ENCODE data around the gene IQSEC1. TPM values are rescaled to one million over a fixed set of nuclear protein-coding genes. Genes with fewer than 3 reads are reported as not detected.

Gene IQSEC1
- total and polyA plus RNA-seq, 2 donors (not counting 1 experiment from before 2014, with no cell fraction given) = 96.7 to 222 TPM

DNA sequence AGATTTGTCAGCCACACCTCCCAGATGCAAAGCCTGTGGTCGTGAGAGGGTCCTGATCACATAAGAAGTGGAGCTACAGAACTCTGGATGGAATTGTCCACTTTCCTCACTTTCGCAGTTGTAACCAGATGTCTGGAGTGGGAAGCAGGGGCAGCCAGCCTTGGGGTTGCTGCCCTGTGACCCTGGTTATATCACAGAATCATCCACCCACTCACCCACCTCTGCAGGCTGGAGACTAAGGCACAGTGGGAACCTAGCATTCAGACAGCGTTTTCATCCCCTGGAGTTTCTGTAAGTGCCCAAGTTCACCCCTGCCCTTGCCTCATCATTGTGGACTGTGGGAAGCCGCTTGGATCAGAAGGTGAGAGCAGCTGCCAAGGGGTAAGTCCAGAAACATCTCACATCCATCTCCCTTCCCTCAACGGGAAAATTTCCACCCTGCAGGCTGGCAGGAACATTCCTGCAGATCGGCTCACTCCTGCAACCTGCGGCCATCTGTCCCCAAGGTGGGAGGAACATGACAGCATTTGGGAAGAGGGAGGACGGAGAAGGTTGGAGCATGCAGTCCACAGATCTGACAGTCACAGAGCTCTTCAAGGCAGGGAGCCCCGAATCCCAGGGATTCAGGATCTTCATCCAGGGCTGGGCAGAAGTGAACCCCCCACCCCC is 2.9 kb upstream of the IQSEC1 start:
- Histone ChIP-seq H3K27me3 (replicated peaks in 1 of 4; ENCODE audit: control extremely low read depth in 1 of 4, control insufficient read depth in 3 of 4, insufficient read depth in 4 of 4, low read length in 3 of 4) (no peaks in the 10 kb centered on the region), H4K20me1 (ENCODE audit: control insufficient read depth, insufficient read depth, low read length, poor library complexity, severe bottlenecking) (no peaks in the 10 kb centered on the region), H3K27ac (ENCODE audit: low read length in 2 of 2) (no peak overlapping the region), H3K4me3 (ENCODE audit: control extremely low read depth in 1 of 5, extremely low read depth in 1 of 5, insufficient read depth in 1 of 5, low read depth in 2 of 5, low read length in 4 of 5) (no peak overlapping the region), H3K4me2 (replicated peaks; ENCODE audit: low read depth, low read length, poor library complexity, severe bottlenecking) (no peak overlapping the region), H2AFZ (ENCODE audit: insufficient read depth, low read depth, low read length, poor library complexity, severe bottlenecking) (no peak overlapping the region), H3K36me3 (replicated peaks in 1 of 2; ENCODE audit: control extremely low read depth in 1 of 2, control insufficient read depth in 1 of 2, extremely low read depth in 1 of 2, insufficient read depth in 2 of 2, low read length in 1 of 2) (no peaks in the 10 kb centered on the region), H3K4me1 (ENCODE audit: control insufficient read depth in 2 of 2, insufficient read depth in 2 of 2, low read length in 2 of 2) (peaks cover 49 to 65% of the 10 kb centered on the region in 2 donors), H3K9ac (ENCODE audit: low read length) (no peak overlapping the region), H3K9me3 (ENCODE audit: control extremely low read depth in 1 of 3, control insufficient read depth in 2 of 3, insufficient read depth in 1 of 3, low read length in 2 of 3) (no peaks in the 10 kb centered on the region), H3K79me2 (ENCODE audit: control insufficient read depth, insufficient read depth, low read length) (peaks cover 69% of the 10 kb centered on the region)
- ATAC-seq (ENCODE audit: low read depth) (no peak), DNase-seq (no peak)
- Mint-ChIP-seq H3K27me3 (no peaks in the 10 kb centered on the region), H3K9me3 (ENCODE audit: insufficient read depth) (no peaks in the 10 kb centered on the region), H3K4me3 (no peak overlapping the region), H3K4me1 (peaks cover 62% of the 10 kb centered on the region), H3K27ac (no peak overlapping the region)
- 92% methylated on average over 7 of the region's 9 CpGs for WGBS (ENCODE audit: insufficient coverage)
- intact Hi-C loops (cut with micrococcal nuclease) = loop anchor here (2.0 kb wide), 1 partner anchor 113 kb away; no protein-coding TSS in a partner anchor
- POLR2A ChIA-PET = no interaction called here
- CTCF ChIA-PET = interaction anchor here (1.7 kb wide), 1 partner anchor 15 kb away, joined by 8 read pairs; no protein-coding TSS in a partner anchor
- TF ChIP-seq, protein P1, sequence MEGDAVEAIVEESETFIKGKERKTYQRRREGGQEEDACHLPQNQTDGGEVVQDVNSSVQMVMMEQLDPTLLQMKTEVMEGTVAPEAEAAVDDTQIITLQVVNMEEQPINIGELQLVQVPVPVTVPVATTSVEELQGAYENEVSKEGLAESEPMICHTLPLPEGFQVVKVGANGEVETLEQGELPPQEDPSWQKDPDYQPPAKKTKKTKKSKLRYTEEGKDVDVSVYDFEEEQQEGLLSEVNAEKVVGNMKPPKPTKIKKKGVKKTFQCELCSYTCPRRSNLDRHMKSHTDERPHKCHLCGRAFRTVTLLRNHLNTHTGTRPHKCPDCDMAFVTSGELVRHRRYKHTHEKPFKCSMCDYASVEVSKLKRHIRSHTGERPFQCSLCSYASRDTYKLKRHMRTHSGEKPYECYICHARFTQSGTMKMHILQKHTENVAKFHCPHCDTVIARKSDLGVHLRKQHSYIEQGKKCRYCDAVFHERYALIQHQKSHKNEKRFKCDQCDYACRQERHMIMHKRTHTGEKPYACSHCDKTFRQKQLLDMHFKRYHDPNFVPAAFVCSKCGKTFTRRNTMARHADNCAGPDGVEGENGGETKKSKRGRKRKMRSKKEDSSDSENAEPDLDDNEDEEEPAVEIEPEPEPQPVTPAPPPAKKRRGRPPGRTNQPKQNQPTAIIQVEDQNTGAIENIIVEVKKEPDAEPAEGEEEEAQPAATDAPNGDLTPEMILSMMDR (IDR thresholded peaks at IDR 0.05) = no peak
- no peak for TF ChIP-seq EZH2 (IDR thresholded peaks at IDR 0.05; ENCODE audit: borderline replicate concordance, insufficient read depth, low read depth, low read length, poor library complexity, severe bottlenecking)

DNA sequence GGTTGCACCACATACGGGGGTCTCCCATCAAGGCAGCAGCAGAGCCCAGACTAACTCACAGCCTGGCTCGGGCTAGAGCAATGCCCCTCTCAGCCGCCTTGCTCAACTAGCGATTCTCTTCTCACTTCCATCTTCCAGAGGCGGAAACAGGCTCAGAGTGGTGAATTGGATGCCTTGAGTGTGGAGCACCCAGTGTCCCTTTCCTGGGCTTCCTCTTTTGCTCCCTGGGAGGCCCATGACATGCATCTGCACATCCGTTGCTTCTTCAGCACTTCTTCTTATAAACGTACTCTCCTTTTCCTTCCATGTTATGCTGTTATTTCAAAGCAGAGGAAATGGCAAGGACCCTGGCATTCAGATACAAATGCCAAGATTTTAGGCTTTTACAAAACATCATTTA is 2.1 kb upstream of the IQSEC1 start:
- H4K20me1 ChIP-seq (ENCODE audit: control insufficient read depth, insufficient read depth, low read length, poor library complexity, severe bottlenecking) = no peaks in the 10 kb centered on the region
- H3K27me3 ChIP-seq (replicated peaks in 1 of 4; ENCODE audit: control extremely low read depth in 1 of 4, control insufficient read depth in 3 of 4, insufficient read depth in 4 of 4, low read length in 3 of 4) = no peaks in the 10 kb centered on the region
- ChIA-PET CTCF (interaction anchor here (1.7 kb wide), 1 partner anchor 16 kb away, joined by 8 read pairs; no protein-coding TSS in a partner anchor), POLR2A (no interaction called here)
- no peak overlapping the region for H3K4me3 ChIP-seq (ENCODE audit: control extremely low read depth in 1 of 5, extremely low read depth in 1 of 5, insufficient read depth in 1 of 5, low read depth in 2 of 5, low read length in 4 of 5)
- no peak overlapping the region for H2AFZ ChIP-seq (ENCODE audit: insufficient read depth, low read depth, low read length, poor library complexity, severe bottlenecking)
- intact Hi-C loops (cut with micrococcal nuclease) = no loop called here
- H3K9ac ChIP-seq (ENCODE audit: low read length) = no peak overlapping the region
- Mint-ChIP-seq H3K9me3 (ENCODE audit: insufficient read depth) (no peaks in the 10 kb centered on the region), H3K27me3 (no peaks in the 10 kb centered on the region), H3K4me1 (peaks cover 63% of the 10 kb centered on the region), H3K27ac (no peak overlapping the region), H3K4me3 (peak overlapping the region; percentile 45)
- ATAC-seq (ENCODE audit: low read depth) (no peak), DNase-seq (no peak)
- peaks cover 75% of the 10 kb centered on the region for H3K79me2 ChIP-seq (ENCODE audit: control insufficient read depth, insufficient read depth, low read length)
- peaks cover 51 to 65% of the 10 kb centered on the region in 2 donors for H3K4me1 ChIP-seq (ENCODE audit: control insufficient read depth in 2 of 2, insufficient read depth in 2 of 2, low read length in 2 of 2)
- TF ChIP-seq, protein P1 (IDR thresholded peaks at IDR 0.05) = no peak
- no peak for TF ChIP-seq EZH2 (IDR thresholded peaks at IDR 0.05; ENCODE audit: borderline replicate concordance, insufficient read depth, low read depth, low read length, poor library complexity, severe bottlenecking)
- H3K36me3 ChIP-seq (replicated peaks in 1 of 2; ENCODE audit: control extremely low read depth in 1 of 2, control insufficient read depth in 1 of 2, extremely low read depth in 1 of 2, insufficient read depth in 2 of 2, low read length in 1 of 2) = no peaks in the 10 kb centered on the region
- no peaks in the 10 kb centered on the region for H3K9me3 ChIP-seq (ENCODE audit: control extremely low read depth in 1 of 3, control insufficient read depth in 2 of 3, insufficient read depth in 1 of 3, low read length in 2 of 3)
- 63% methylated on average over 6 of the region's 7 CpGs for WGBS (ENCODE audit: insufficient coverage)
- H3K4me2 ChIP-seq (replicated peaks; ENCODE audit: low read depth, low read length, poor library complexity, severe bottlenecking) = no peak overlapping the region
- H3K27ac ChIP-seq (ENCODE audit: low read length in 2 of 2) = no peak overlapping the region
